HG02885 (cell line): ENCODE data around the gene KHDC4.

Experiments
- ATAC-seq: cut with Tn5 transposase; IDR thresholded peaks from one replicate; pipeline ENCODE4 v1.9.1; 2021; ENCODE audit warnings: mild to moderate bottlenecking; ENCODE audit not compliant: unreplicated experiment, poor library complexity

The KHDC4 gene

DNA sequence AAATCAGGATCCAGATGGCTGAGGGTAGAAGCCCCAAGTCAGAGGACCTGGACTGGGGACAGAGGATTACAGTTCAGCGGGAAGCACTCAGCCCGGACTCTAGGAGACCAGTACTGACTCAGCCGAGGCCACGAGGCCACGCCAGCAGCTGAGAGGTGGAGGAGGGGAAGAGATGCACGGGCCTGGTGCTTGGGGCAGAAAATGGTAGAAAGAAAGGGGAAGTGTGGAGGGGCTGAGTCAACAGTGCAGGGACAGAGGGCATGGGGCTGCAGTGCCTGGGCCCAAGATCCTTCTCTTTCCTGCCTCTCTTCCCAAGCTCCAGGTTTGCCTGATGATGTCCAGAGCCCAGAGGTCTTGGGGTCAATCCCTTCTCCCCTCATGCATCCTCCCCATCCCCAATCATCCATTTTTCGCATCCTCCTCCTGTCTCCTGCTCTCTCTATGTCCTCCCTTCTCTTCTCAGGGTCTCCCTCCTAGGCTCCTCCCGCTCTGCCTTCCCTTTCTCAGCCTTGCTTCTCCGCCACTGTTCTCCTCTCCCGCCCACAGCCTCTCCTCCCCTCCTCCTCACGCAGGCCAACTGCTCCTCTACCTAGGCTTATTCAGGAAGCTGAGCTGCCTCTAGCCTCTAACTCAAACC lies 36.4 kb upstream of the KHDC4 start:
- no peak for ATAC-seq

GRCh38 chr1:155969377-155969791 lies 35.2 kb upstream of the KHDC4 start:
- ATAC-seq = no peak

- no peak for ATAC-seq
Measured at GRCh38 chr1:155968670-155969069, 34.5 kb upstream of the KHDC4 start.

DNA sequence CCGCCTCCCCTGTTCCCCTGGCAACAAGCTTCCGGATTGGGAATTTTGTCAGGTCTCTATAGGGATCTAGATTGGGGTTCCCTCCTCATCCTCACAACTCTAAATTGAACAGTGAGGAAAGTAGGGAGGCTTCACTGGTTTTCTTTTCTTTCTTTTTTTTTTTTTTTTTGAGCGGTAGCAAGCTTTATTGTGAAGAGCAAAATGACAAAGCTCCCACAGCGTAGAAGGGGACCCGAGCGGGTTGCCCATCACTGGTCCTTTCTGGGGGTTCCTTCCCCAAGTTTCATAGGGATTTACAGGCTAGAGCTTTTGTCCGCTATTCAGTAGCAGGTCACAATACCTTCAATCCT lies 33.8 kb upstream of the KHDC4 start:
- ATAC-seq = no peak

DNA sequence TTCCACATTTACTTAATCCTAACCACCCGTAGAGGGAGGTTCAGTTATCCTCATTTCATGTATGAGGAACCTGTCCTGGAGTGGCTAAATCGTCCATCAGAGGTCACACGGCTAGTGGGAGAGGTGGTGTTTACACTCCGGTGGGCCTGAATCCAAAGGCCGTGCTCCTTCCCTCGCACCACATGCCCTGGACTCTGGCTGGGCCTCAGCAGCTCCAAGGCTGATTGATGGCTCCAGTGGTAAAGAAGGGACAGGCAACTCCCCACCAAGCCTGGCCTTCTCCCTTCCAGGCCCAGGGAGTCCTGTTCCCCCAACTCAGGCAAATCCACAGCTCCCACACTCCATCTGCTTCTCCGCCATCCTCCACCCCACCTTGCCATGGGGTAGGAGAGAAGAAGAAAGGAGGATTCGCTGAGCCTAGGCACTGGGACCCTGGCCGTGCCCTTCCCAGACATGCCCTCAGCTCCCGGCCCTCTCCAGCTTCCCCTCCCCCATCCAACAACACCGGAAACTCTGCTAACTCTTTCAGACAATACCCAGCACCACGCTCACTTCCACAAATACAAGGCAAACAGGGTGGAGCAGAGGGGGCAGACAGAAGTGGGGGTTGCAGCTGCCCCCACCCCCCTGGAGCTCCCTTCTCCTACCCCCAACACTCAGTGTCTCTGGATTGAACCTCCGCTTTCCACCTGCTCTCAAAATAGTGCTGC lies 33.3 kb upstream of the KHDC4 start:
- no peak for ATAC-seq

- ATAC-seq = no peak
Measured at GRCh38 chr1:155966750-155967149, 32.5 kb upstream of the KHDC4 start.

DNA sequence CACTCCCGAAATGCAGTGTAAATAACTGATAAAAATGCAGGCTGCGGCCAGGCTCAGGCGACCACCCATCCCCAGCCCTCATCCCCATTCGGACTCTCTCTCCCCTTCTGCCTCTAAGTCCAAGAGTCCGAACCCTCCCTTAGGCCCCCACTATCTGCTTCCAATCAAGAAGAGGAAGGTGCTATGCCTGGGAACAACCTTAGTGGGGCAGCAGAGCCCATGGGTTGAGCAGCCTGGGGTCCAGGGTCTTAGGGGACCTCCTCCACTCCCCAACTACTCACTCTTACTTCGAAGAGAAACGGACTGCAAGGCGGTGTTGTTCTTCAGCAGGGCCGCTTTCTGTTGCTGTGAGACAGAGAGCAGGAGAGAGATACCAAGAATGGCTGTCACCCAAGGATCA lies 31.9 kb upstream of the KHDC4 start:
- no peak for ATAC-seq

GRCh38 chr1:155964193-155964592 lies 30.0 kb upstream of the KHDC4 start:
- no peak for ATAC-seq

DNA sequence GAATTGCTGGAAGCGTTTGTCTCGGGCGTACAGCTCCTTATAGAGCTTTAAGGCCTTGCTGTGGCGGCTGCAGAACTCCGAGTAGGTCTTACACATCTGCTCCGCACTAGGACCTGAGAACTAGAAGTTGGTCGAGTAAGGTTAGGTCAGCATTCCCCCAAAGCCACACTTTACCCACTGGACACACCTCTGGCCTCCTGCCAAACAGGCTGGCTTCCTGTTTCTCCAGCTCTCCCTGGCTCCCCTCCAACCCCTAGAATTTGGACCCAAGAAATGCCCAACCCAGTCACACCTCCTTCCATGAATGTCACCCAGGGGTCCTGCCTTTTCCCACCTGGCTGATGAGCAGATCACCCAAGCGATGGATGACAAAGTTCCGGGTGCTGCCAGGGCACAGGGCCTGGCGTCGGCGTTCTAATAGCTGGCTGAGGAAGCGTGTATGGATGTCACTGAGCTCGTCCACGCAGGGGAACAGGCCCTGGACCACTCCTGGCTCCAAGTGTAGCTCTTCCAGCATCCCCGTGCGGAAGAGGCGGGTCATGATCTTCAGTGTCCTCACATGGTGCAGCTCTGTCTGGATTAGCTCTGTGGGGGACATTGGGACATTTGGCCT lies 28.5 kb upstream of the KHDC4 start:
- no peak for ATAC-seq

DNA sequence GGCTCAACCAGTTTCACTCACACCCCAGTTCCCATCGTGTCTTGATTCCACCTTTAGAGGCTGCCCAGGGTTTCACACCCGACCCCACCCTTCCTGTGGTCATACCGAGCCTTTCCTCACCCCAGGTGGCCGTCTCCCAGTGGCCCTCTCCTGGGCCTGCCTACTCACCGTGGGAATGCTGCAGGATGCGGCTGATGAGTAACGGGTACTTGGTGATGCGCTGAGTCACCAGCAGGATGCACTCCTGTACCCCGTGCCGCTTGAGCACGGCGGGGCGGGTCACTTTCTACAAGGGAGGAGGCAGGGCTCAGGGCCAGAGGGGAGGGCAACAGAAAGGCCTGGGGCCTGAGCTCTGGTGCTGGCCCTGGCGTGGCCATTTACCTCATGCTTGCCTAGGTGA lies 27.7 kb upstream of the KHDC4 start:
- no peak for ATAC-seq

DNA sequence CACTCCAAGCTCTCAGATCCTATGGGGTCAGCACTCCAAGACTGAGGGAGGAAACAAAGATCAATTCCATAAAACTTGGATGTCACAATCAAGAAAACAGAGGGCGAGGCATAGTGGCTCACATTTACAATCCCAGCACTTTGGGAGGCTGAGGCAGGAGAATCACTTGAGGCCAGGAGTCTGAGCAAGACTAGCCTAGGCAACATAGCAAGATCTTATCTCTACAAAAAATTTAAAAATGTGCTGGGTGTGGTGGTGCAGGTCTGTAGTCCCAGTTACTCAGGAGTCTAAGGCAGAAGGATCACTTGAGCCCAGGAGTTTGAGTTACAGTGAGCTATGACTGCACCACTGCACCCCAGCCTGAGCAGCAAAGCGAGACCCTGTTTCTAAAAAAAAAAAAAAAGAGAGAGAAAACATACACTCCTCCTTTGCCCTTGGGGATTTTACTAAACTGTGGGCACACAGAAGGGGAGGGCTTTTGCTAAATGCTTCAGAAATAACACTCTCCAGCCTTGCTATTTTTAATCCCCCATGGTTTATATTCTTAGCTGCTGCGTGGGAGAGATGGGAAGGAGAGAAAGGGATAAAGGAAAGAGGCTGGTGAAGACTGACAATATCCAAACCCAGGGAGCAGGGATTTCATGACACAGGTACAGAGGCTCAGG lies 26.0 kb upstream of the KHDC4 start:
- ATAC-seq = no peak

GRCh38 chr1:155957411-155957915 lies 23.2 kb upstream of the KHDC4 start:
- no peak for ATAC-seq

GRCh38 chr1:155954645-155955044 lies 20.4 kb upstream of the KHDC4 start:
- no peak for ATAC-seq

DNA sequence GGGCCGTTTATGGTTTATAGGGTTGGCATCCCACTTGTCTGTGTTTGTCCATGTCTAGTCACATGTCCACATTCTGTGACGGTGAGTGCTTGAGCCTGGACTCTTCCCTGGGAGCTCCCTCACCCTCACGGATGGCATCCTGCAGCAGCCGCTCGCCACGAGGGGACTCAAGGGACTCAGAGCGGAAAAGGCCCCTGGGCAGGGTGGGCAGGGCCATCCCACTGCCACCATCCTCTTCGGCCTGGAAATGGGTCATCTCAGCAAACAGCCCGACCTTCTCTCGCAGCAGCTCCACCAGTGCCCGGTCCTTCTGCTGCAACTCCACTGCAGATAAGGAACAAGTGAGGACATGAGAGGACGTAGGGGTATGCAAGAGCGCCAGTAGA lies 18.3 kb upstream of the KHDC4 start:
- ATAC-seq = no peak

GRCh38 chr1:155951753-155952504 lies 17.7 kb upstream of the KHDC4 start:
- ATAC-seq = no peak

GRCh38 chr1:155950829-155951228 lies 16.6 kb upstream of the KHDC4 start:
- ATAC-seq = no peak

DNA sequence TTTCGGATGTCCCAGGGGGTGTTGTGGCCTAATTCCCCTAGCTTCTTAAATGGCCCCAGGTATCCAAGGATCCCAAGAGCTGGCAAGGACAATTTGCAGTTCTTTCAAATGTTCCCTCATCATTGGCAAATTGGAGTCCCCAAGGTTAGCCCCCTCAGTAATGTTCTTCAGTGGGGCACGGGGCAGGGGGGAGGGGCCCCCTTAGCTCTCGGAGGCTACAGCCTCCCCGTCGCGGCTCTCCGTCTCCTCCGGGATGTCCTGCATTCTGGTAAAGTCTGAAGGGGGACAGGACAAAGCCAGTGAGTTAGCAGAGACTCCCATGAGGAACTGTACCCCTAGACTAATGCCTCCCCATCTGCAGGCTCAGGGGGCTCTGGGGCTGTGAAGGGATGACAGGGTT lies 13.5 kb upstream of the KHDC4 start:
- no peak for ATAC-seq

- no peak for ATAC-seq
Measured at GRCh38 chr1:155947292-155947691, 13.1 kb upstream of the KHDC4 start.

- ATAC-seq = no peak
Measured at GRCh38 chr1:155946633-155947219, 12.5 kb upstream of the KHDC4 start.

DNA sequence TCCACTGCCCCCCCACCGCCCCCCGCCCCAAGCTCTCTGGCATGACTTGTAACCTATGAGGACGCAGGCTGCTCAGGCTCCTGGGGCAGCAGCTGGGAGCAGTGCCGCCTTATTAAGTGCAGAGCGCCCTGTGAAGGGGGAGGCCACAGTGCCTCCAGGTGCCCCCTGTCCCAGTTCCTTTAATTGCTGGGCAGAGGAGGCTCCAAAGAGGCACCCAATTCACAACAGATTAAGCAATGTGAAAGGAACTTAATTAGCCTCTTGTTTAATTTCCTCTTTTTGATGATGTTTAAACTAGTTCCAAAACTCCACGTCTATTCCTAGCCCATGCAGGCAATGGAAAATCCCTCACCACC lies 10.2 kb upstream of the KHDC4 start:
- no peak for ATAC-seq
